Activated CD4-positive, alpha-beta T cell treated with anti-CD3 and anti-CD28 coated beads, Interleukin-2, amount 10 ng/mL, durations not matched to agents 24 days and 14 days (primary cell): ENCODE measurements around the gene CYREN. TPM values are rescaled to one million over a fixed set of nuclear protein-coding genes. Genes with fewer than 3 reads are reported as not detected.
"Not testable (repeated sequence)": the region's sequence is repeated elsewhere in the genome, so short reads cannot be mapped to it uniquely, and the experiment has no call there.

ENCODE experiments used
- DNase-seq: peaks from one replicate; pipeline ENCODE4 v3.0.0; 2022
- H3K27ac Mint-ChIP-seq: one replicate; pipeline ENCODE4 v1.8.0; 2022; ENCODE audit warnings: mild to moderate bottlenecking, mixed read lengths
- H3K27me3 Mint-ChIP-seq: one replicate; pipeline ENCODE4 v1.8.0; 2022; ENCODE audit warnings: mixed read lengths
- H3K36me3 Mint-ChIP-seq: one replicate; pipeline ENCODE4 v1.8.0; 2022; ENCODE audit warnings: low read depth, mild to moderate bottlenecking, mixed read lengths
- H3K4me1 Mint-ChIP-seq: one replicate; pipeline ENCODE4 v1.8.0; 2021; ENCODE audit warnings: mixed read lengths
- H3K4me3 Mint-ChIP-seq: one replicate; pipeline ENCODE4 v1.8.0; 2022; ENCODE audit warnings: mild to moderate bottlenecking, moderate library complexity, mixed read lengths
- H3K9me3 Mint-ChIP-seq: one replicate; pipeline ENCODE4 v1.8.0; 2021; ENCODE audit warnings: mixed read lengths
- intact Hi-C: fragments of 100-400 bp; cut with micrococcal nuclease; formaldehyde crosslinking; loops from one replicate; pipeline ENCODE4 v1.15.1; 2023
- total RNA-seq: library from RNA; stranded (reverse); gene quantifications from 2 replicates; pipeline ENCODE4 v1.2.3, GENCODE V29; 2022

CYREN gene
- total RNA-seq, 1 donor from 2014 or later, result 55.1 TPM

GRCh38 chr7:135154734-135155133 is 15.8 kb downstream of the CYREN start:
- intact Hi-C loops, result no loop called here
- H3K27ac Mint-ChIP-seq, result no peak overlapping the region
- H3K36me3 Mint-ChIP-seq, result peaks cover 81% of the 10 kb centered on the region
- H3K27me3 Mint-ChIP-seq, result no peaks in the 10 kb centered on the region
- no peak overlapping the region for H3K4me3 Mint-ChIP-seq
- DNase-seq, result no peak
- H3K9me3 Mint-ChIP-seq, result peaks cover 47% of the 10 kb centered on the region
- peaks cover 41% of the 10 kb centered on the region for H3K4me1 Mint-ChIP-seq

GRCh38 chr7:135152442-135152841 is 18.1 kb downstream of the CYREN start:
- no peaks in the 10 kb centered on the region for H3K27me3 Mint-ChIP-seq
- DNase-seq, result no peak
- H3K4me3 Mint-ChIP-seq, result no peak overlapping the region
- H3K27ac Mint-ChIP-seq, result no peak overlapping the region
- peaks cover 46% of the 10 kb centered on the region for H3K4me1 Mint-ChIP-seq
- intact Hi-C loops, result no loop called here
- H3K36me3 Mint-ChIP-seq, result peaks cover 66% of the 10 kb centered on the region
- H3K9me3 Mint-ChIP-seq, result peaks cover 38% of the 10 kb centered on the region

GRCh38 chr7:135151533-135151932 is 19.0 kb downstream of the CYREN start:
- no peak for DNase-seq
- intact Hi-C loops, result no loop called here
- Mint-ChIP-seq H3K4me1 (peaks cover 53% of the 10 kb centered on the region), H3K27ac (peak overlapping the region; percentile 28), H3K36me3 (peaks cover 57% of the 10 kb centered on the region), H3K27me3 (no peaks in the 10 kb centered on the region), H3K4me3 (peak overlapping the region; percentile 91), H3K9me3 (peaks cover 30% of the 10 kb centered on the region)

DNA sequence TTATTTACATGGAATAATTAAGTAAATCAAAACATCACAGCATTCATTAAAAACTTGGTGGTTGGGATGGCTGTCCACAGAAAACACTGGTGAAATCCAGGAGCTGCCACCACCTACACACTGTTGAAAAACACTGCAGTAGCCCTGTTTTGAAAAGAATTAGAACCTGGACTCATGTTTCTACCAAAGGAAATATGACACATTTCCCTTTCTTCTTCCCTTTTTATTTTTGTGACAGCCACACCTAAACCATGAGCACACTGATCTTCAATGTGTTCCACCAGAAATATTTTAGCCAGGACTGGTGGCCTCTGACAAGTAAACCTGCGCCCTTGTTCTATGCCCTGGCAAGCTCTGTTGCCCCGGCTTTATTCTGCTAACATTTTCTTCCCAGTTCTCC is 19.4 kb downstream of the CYREN start:
- intact Hi-C loops, result no loop called here

GRCh38 chr7:135150072-135150782 is 20.3 kb downstream of the CYREN start:
- peaks cover 22% of the 10 kb centered on the region for H3K9me3 Mint-ChIP-seq
- peaks cover 44% of the 10 kb centered on the region for H3K36me3 Mint-ChIP-seq
- H3K27me3 Mint-ChIP-seq, result no peaks in the 10 kb centered on the region
- no peak overlapping the region for H3K27ac Mint-ChIP-seq
- H3K4me1 Mint-ChIP-seq, result peaks cover 59% of the 10 kb centered on the region
- H3K4me3 Mint-ChIP-seq, result peak overlapping the region; percentile 91
- no peak for DNase-seq
- intact Hi-C loops, result no loop called here

More for the DNA sequence above, 19.4 kb downstream of the CYREN start:
- Mint-ChIP-seq H3K36me3 (peaks cover 53% of the 10 kb centered on the region), H3K4me1 (peaks cover 56% of the 10 kb centered on the region), H3K27me3 (no peaks in the 10 kb centered on the region), H3K4me3 (peak overlapping the region; percentile 91), H3K27ac (peak overlapping the region; percentile 28), H3K9me3 (peaks cover 26% of the 10 kb centered on the region)
- DNase-seq, result no peak

DNA sequence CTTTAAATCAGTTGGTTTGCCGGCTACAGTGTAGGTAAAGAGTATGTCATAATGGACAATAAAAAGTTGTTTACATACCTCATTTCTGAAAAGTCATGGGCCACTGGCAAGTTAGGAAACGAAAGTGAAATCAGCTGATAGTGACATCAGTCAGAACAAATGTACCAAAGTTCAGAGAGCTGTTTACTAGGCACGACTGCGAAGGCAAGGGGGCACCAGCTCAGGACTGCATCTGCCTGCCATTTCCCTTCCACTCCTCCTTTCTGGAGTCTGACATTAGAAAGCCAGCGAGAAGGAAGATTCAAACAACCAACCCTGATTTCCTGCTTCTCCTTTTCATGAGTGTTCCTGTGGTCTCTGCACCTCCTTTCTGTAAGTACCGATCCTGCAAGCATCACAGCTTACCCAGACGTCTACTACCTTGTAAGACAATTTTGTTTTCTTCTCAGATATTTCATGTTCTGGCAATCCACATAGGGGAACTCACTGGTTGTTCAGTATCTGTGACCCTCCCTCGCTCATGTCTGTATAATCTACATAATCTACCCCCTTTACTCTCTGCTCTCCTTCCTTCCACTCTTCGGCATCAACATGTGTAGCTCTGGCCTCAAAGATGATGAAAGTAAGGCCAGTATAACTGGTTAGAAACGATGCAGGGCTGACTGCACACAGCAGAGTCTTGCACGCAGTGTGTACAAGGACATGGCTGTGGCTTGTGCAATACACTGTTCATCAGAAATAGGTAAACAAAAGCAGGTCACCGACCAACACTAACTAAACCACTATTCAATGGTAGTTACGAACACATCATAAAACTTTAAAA is 22.4 kb downstream of the CYREN start, which contains the start of gene TMEM140:
Gene TMEM140, plus strand, starts transcription at position 174 of the 823 bp plus-strand sequence. CDS start 16,370 bp downstream, outside the sequence.
- peak within 1 kb of the TSS; percentile 95 for H3K27ac Mint-ChIP-seq
- H3K9me3 Mint-ChIP-seq, result peaks cover 6% of the 10 kb centered on the region
- H3K4me1 Mint-ChIP-seq, result peaks cover 54% of the 10 kb centered on the region
- H3K36me3 Mint-ChIP-seq, result peaks cover 23% of the 10 kb centered on the region
- peak within 1 kb of the TSS; percentile 91 for H3K4me3 Mint-ChIP-seq
- peak; percentile 92 for DNase-seq
- intact Hi-C loops, result loop anchor here (1.0 to 10.0 kb wide), 8 partner anchors 12 to 833 kb away; partner anchors contain the start of genes AGBL3, BPGM, CYREN and SLC35B4
- H3K27me3 Mint-ChIP-seq, result no peaks in the 10 kb centered on the region

DNA sequence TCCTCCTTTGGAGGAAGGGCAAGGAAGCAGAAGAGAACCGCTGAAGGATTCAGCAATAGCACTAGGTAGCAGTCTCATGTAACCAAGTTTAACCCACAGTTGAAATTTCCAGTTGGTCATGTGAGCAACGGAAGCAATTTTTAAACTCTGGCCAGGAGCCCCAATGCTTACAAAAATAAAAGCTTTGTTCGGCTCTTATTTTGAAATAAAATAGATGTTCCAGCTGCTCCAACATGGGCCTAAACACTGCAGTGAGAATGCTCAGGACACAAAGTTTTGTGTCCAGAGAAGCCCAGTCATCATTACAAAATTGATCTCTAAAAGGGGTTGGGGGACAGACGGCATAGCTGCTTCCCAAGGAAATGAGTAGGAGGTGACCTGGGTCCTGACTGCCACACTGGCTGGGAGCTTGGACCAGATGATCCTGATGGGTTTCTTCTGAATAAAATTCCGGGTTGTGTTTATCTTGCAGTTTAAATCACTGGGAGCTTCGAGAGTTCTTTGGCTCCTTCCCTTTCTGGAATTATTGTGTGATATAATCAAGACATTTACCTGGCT is 23.1 kb downstream of the CYREN start:
- peaks cover 16% of the 10 kb centered on the region for H3K36me3 Mint-ChIP-seq
- peaks cover 7% of the 10 kb centered on the region for H3K9me3 Mint-ChIP-seq
- peaks cover 52% of the 10 kb centered on the region for H3K4me1 Mint-ChIP-seq
- H3K27me3 Mint-ChIP-seq, result no peaks in the 10 kb centered on the region
- intact Hi-C loops, result loop anchor here (1.0 to 10.0 kb wide), 5 partner anchors 64 to 833 kb away; partner anchors contain the start of genes AGBL3, BPGM, SLC35B4 and WDR91
- peak overlapping the region; percentile 91 for H3K4me3 Mint-ChIP-seq
- peak; percentile 81 for DNase-seq
- peak overlapping the region; percentile 95 for H3K27ac Mint-ChIP-seq

- no peak for DNase-seq
- Mint-ChIP-seq H3K27ac (no peak overlapping the region), H3K4me1 (peaks cover 31% of the 10 kb centered on the region), H3K4me3 (no peak overlapping the region), H3K9me3 (peaks cover 28% of the 10 kb centered on the region), H3K27me3 (no peaks in the 10 kb centered on the region), H3K36me3 (no peaks in the 10 kb centered on the region)
- intact Hi-C loops, result loop anchor here (10.0 kb wide), 2 partner anchors 409 to 829 kb away; partner anchors contain the start of gene SLC35B4
Observed at GRCh38 chr7:135143885-135144668, 26.4 kb downstream of the CYREN start.

DNA sequence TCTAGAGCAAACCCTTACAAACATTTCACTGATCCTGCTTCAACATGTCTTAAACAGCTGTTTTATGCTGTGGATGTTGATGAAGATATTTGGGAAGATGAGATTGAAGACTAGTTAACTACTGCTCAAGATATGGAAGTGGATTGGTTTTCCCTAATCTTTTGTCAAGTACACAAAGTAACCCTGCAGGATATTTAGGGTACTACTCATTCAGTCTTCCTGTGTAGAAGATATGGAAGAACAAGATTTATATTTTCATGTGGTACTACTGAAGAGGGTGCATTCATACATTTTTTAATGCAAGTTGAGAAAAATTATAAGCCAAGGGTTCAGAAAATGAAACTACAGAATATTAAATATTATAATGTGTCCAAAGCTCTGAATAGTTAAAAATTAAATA is 40.9 kb downstream of the CYREN start:
- Mint-ChIP-seq H3K9me3 (peaks cover 11% of the 10 kb centered on the region), H3K4me1 (no peaks in the 10 kb centered on the region), H3K27me3 (peaks cover 1% of the 10 kb centered on the region), H3K27ac (no peak overlapping the region), H3K4me3 (no peak overlapping the region), H3K36me3 (no peaks in the 10 kb centered on the region)
- intact Hi-C loops, result no loop called here
- DNase-seq, result no peak

- Mint-ChIP-seq H3K4me1 (no peaks in the 10 kb centered on the region), H3K27me3 (peaks cover 1% of the 10 kb centered on the region), H3K27ac (no peak overlapping the region), H3K36me3 (no peaks in the 10 kb centered on the region), H3K4me3 (no peak overlapping the region), H3K9me3 (peaks cover 11% of the 10 kb centered on the region)
- intact Hi-C loops, result no loop called here
- DNase-seq, result no peak
Observed at GRCh38 chr7:135128931-135129330, 41.6 kb downstream of the CYREN start.

- H3K27ac Mint-ChIP-seq, H3K27me3 Mint-ChIP-seq, intact Hi-C loops, H3K4me3 Mint-ChIP-seq, DNase-seq, H3K36me3 Mint-ChIP-seq, H3K4me1 Mint-ChIP-seq: not testable (repeated sequence)
- H3K9me3 Mint-ChIP-seq, result peaks cover 15% of the 10 kb centered on the region
Observed at GRCh38 chr7:135124631-135125030, 45.9 kb downstream of the CYREN start.

DNA sequence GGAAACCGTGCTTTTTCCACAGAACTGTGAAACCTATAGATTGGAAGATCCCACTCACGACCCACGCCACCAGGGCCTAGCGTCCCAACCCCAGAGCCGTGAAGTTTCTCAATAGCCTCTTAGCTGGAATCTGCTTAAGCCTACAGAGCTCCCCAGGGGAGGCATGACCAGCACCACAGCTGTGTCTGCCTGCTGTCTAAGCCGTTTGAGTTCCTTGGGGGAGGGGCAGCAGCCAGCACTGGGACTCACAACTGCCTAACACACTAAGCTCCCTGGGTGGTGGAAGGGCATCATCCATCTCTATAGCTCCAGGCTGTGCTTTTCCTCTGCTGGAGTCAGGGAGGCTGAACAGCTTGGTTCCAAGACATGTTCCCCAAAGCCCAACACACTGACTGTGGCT is 48.6 kb downstream of the CYREN start:
- Mint-ChIP-seq H3K27me3 (peaks cover 4% of the 10 kb centered on the region), H3K27ac (no peak overlapping the region), H3K36me3 (peaks cover 1% of the 10 kb centered on the region), H3K4me1 (no peaks in the 10 kb centered on the region), H3K4me3 (no peak overlapping the region), H3K9me3 (peaks cover 10% of the 10 kb centered on the region)
- intact Hi-C loops, result no loop called here
- no peak for DNase-seq

- no peak for DNase-seq
- no peak overlapping the region for H3K27ac Mint-ChIP-seq
- intact Hi-C loops, result no loop called here
- H3K36me3 Mint-ChIP-seq, result peaks cover 1% of the 10 kb centered on the region
- H3K4me3 Mint-ChIP-seq, result no peak overlapping the region
- H3K27me3 Mint-ChIP-seq, result no peaks in the 10 kb centered on the region
- peaks cover 9% of the 10 kb centered on the region for H3K9me3 Mint-ChIP-seq
- H3K4me1 Mint-ChIP-seq, result no peaks in the 10 kb centered on the region
Observed at GRCh38 chr7:135117096-135117495, 53.4 kb downstream of the CYREN start.
